ENCODE measurements around the gene ATP1A1. TPM values are rescaled to one million over a fixed set of nuclear protein-coding genes. Genes with fewer than 3 reads are reported as not detected.

The ATP1A1 gene
- total and polyA plus RNA-seq, 2 donors (not counting 3 experiments of a cell fraction or from before 2014, with no cell fraction given): 263 to 325 TPM

- no peaks in the 10 kb centered on the region for H3K9me3 ChIP-seq (replicated peaks; ENCODE audit: control insufficient read depth, insufficient read depth, low read length)
- POLR2A ChIA-PET: no interaction called here
- H3K79me2 ChIP-seq (ENCODE audit: control insufficient read depth, insufficient read depth, low read length): peaks cover 34% of the 10 kb centered on the region
- H3K9me1 ChIP-seq (replicated peaks; ENCODE audit: control insufficient read depth, extremely low read depth, insufficient read depth, low read length): no peaks in the 10 kb centered on the region
- DNase-seq (ENCODE audit: low read depth, low spot score) (no peak), FAIRE-seq (no peak)
- no peak overlapping the region for H3K4me3 ChIP-seq (replicated peaks in 1 of 3; ENCODE audit: insufficient read depth in 1 of 3, low read depth in 1 of 3, low read length in 3 of 3)
- no peak overlapping the region for H2AFZ ChIP-seq (ENCODE audit: low read depth, low read length)
- no peak overlapping the region for H3K27ac ChIP-seq (ENCODE audit: insufficient read depth, low read depth, low read length)
- no peak overlapping the region for H3K9ac ChIP-seq (replicated peaks; ENCODE audit: extremely low read depth, insufficient read depth, low read length)
- H3K4me2 ChIP-seq (ENCODE audit: insufficient read depth, low read length): no peak overlapping the region
- TF ChIP-seq CTCF (IDR thresholded peaks at IDR 0.05; ENCODE audit: extremely low read depth in 1 of 2, insufficient read depth in 1 of 2, low read depth in 1 of 2, low read length in 2 of 2) (no peak), POLR2A (IDR thresholded peaks at IDR 0.05; ENCODE audit: low read depth, low read length) (no peak), MYC (IDR thresholded peaks at IDR 0.05; ENCODE audit: low read depth, low read length) (no peak), FOS (IDR thresholded peaks at IDR 0.05; ENCODE audit: borderline replicate concordance, insufficient read depth, low read length) (no peak), MAX (IDR thresholded peaks at IDR 0.05; ENCODE audit: insufficient read depth, insufficient read length) (no peak), GATA2 (IDR thresholded peaks at IDR 0.05; ENCODE audit: insufficient read depth, insufficient read length, low read depth, low read length) (no peak), POLR2AphosphoS5 (IDR thresholded peaks at IDR 0.05; ENCODE audit: insufficient read depth, low read depth, low read length) (no peak), EZH2 (IDR thresholded peaks at IDR 0.05; ENCODE audit: borderline replicate concordance, low read depth, low read length, severe bottlenecking) (no peak), JUN (IDR thresholded peaks at IDR 0.05; ENCODE audit: borderline replicate concordance, insufficient read depth, insufficient read length, low read depth) (no peak)
- H3K4me1 ChIP-seq (ENCODE audit: control insufficient read depth, extremely low read depth, insufficient read depth, low read length): peaks cover 6% of the 10 kb centered on the region
- dilution Hi-C loops (cut with MboI; ENCODE audit: extremely low pct_ligation_motif_present, low sequenced_read_pairs): loop anchor here (25.0 kb wide), 1 partner anchor 101 kb away; no protein-coding TSS in a partner anchor
- CTCF ChIA-PET: interaction anchor here (1.4 to 2.6 kb wide), 3 partner anchors 24 to 113 kb away, joined by 4 to 12 read pairs (median 5); no protein-coding TSS in a partner anchor
- peaks cover 2% of the 10 kb centered on the region for H4K20me1 ChIP-seq (replicated peaks; ENCODE audit: control insufficient read depth, extremely low read depth, insufficient read depth, low read length)
- no TSS peak for BruUV-seq (replicated peaks)
- H3K27me3 ChIP-seq (ENCODE audit: control insufficient read depth in 2 of 2, insufficient read depth in 2 of 2, low read length in 2 of 2): no peaks in the 10 kb centered on the region
- intact Hi-C loops (cut with micrococcal nuclease): no loop called here
- H3K36me3 ChIP-seq (ENCODE audit: control insufficient read depth in 2 of 2, extremely low read depth in 1 of 2, insufficient read depth in 2 of 2, low read length in 2 of 2): peaks cover 40 to 44% of the 10 kb centered on the region in 2 experiments
Observed at GRCh38 chr1:116386042-116386441, 13.0 kb downstream of the ATP1A1 start.
